Stimulated activated CD4-positive, alpha-beta T cell treated with anti-CD3 and anti-CD28 coated beads, Interleukin-4, amount 100 ng/mL, for 24 hours (primary cell): ENCODE measurements around the gene VRK2.
"Not testable (repeated sequence)": the region's sequence is repeated elsewhere in the genome, so short reads cannot be mapped to it uniquely, and the experiment has no call there.

Experiments
- DNase-seq: peaks from one replicate; pipeline ENCODE4 v3.0.0-alpha.2; 2020

The VRK2 gene

GRCh38 chr2:58110765-58111164 lies 64.2 kb downstream of the VRK2 start:
- DNase-seq, result no peak

- not testable (repeated sequence) for DNase-seq
Observed at GRCh38 chr2:58113563-58113962, 67.0 kb downstream of the VRK2 start.

- DNase-seq, result no peak
Observed at GRCh38 chr2:58120626-58121229, 74.1 kb downstream of the VRK2 start.

- no peak for DNase-seq
Observed at GRCh38 chr2:58122040-58122439, 75.4 kb downstream of the VRK2 start.

GRCh38 chr2:58122540-58122939 lies 75.9 kb downstream of the VRK2 start:
- DNase-seq, result no peak

GRCh38 chr2:58127111-58127510 lies 80.5 kb downstream of the VRK2 start:
- DNase-seq, result no peak

- DNase-seq, result no peak
Observed at GRCh38 chr2:58130238-58130637, 83.6 kb downstream of the VRK2 start.

- DNase-seq, result no peak
Observed at GRCh38 chr2:58131191-58132011, 84.8 kb downstream of the VRK2 start.

- DNase-seq, result no peak
Observed at GRCh38 chr2:58133395-58133794, 86.8 kb downstream of the VRK2 start.

- no peak for DNase-seq
Observed at GRCh38 chr2:58135861-58136260, 89.3 kb downstream of the VRK2 start.

- DNase-seq, result no peak
Observed at GRCh38 chr2:58137221-58137620, 90.6 kb downstream of the VRK2 start.

GRCh38 chr2:58137856-58138255 lies 91.2 kb downstream of the VRK2 start:
- DNase-seq, result no peak

- DNase-seq, result no peak
Observed at GRCh38 chr2:58138396-58139030, 91.9 kb downstream of the VRK2 start.

GRCh38 chr2:58140508-58141072 lies 94.0 kb downstream of the VRK2 start:
- no peak for DNase-seq

GRCh38 chr2:58145769-58146168 lies 99.2 kb downstream of the VRK2 start:
- DNase-seq, result not testable (repeated sequence)

GRCh38 chr2:58146707-58147106 lies 100.1 kb downstream of the VRK2 start:
- peak; percentile 15 for DNase-seq

GRCh38 chr2:58155160-58155778 lies 108.7 kb downstream of the VRK2 start:
- DNase-seq, result no peak

GRCh38 chr2:58156780-58157179 lies 110.2 kb downstream of the VRK2 start:
- DNase-seq, result no peak

GRCh38 chr2:58157754-58158153 lies 111.1 kb downstream of the VRK2 start:
- DNase-seq, result no peak

- no peak for DNase-seq
Observed at GRCh38 chr2:58158481-58158880, 111.9 kb downstream of the VRK2 start.

- no peak for DNase-seq
Observed at GRCh38 chr2:58163913-58164312, 117.3 kb downstream of the VRK2 start.

GRCh38 chr2:58168130-58168529 lies 121.5 kb downstream of the VRK2 start:
- not testable (repeated sequence) for DNase-seq

GRCh38 chr2:58169845-58170244 lies 123.2 kb downstream of the VRK2 start:
- not testable (repeated sequence) for DNase-seq
